Smooth muscle cell (in vitro differentiated cells): ENCODE measurements around the gene AURKA. TPM values are rescaled to one million over a fixed set of nuclear protein-coding genes. Genes with fewer than 3 reads are reported as not detected.

Source experiments
- DNase-seq: peaks from one replicate; lab custom pipeline; 2025; ENCODE audit not compliant: unreplicated experiment; lab: John Stamatoyannopoulos, UW
- H2AFZ ChIP-seq: fragments of 200-600 bp; sonication (generic); 2 replicates; pipeline ENCODE4 v1.6.0; 2016; ENCODE audit warnings: antibody characterized with exemption, low read depth, mild to moderate bottlenecking
- H3F3A ChIP-seq: fragments of 200-600 bp; sonication (generic); 2 replicates; pipeline ENCODE4 v1.6.0; 2017; ENCODE audit warnings: antibody characterized with exemption, low read depth
- H3K27ac ChIP-seq: fragments of 200-600 bp; sonication (generic); 2 replicates; pipeline ENCODE4 v1.5.1; 2016; ENCODE audit warnings: low read depth, mild to moderate bottlenecking
- H3K27me3 ChIP-seq: fragments of 200-600 bp; sonication (generic); 2 replicates; pipeline ENCODE4 v1.6.1; 2016; ENCODE audit warnings: low read depth, mild to moderate bottlenecking
- H3K36me3 ChIP-seq: fragments of 200-600 bp; sonication (generic); 2 replicates; pipeline ENCODE4 v1.5.1; 2016; ENCODE audit warnings: low read depth
- H3K4me1 ChIP-seq: fragments of 200-600 bp; sonication (generic); 2 replicates; pipeline ENCODE4 v1.5.1; 2016; ENCODE audit warnings: low read depth
- H3K4me2 ChIP-seq: fragments of 200-600 bp; sonication (generic); 2 replicates; pipeline ENCODE4 v1.6.0; 2016; ENCODE audit warnings: mild to moderate bottlenecking
- H3K4me3 ChIP-seq: fragments of 200-600 bp; sonication (generic); 2 replicates; pipeline ENCODE4 v1.5.1; 2016; ENCODE audit warnings: mild to moderate bottlenecking
- H3K79me2 ChIP-seq: fragments of 200-600 bp; sonication (generic); 2 replicates; pipeline ENCODE4 v1.6.0; 2016; ENCODE audit warnings: low read depth, mild to moderate bottlenecking
- H3K9ac ChIP-seq: fragments of 200-600 bp; sonication (generic); 2 replicates; pipeline ENCODE4 v1.6.0; 2016; ENCODE audit warnings: low read depth
- H3K9me3 ChIP-seq: fragments of 200-600 bp; sonication (generic); replicated peaks from 2 replicates; pipeline ENCODE4 v1.5.1; 2016; ENCODE audit warnings: low read depth
- H4K20me1 ChIP-seq: fragments of 200-600 bp; sonication (generic); 2 replicates; pipeline ENCODE4 v1.6.0; 2016; ENCODE audit warnings: low read depth
- WGBS: methylation state at CpG from one replicate; pipeline ENCODE4 v1.1.7; 2016; ENCODE audit warnings: low lambda C conversion rate; 5-methylcytosine and 5-hydroxymethylcytosine counted together
- polyA plus RNA-seq: library from polyadenylated mRNA; unstranded; fragments of >200 nt; fragmentation: Nextera tagmentation; extraction: Ambion mirVana; gene quantifications from 2 replicates; pipeline ENCODE4 v1.2.1, GENCODE V29; 2016
- total RNA-seq: library from RNA; depleted of rRNA; stranded (reverse); fragments of >200 nt; gene quantifications from 2 replicates; pipeline ENCODE4 v1.2.3, GENCODE V29; 2014
- TF ChIP-seq, protein P1 (sequence below): fragments of 200-600 bp; sonication (generic); IDR thresholded peaks from 2 replicates; pipeline ENCODE4 v1.5.1; 2017; ENCODE audit warnings: borderline replicate concordance, mild to moderate bottlenecking, antibody characterized with exemption; ENCODE audit not compliant: insufficient read depth, poor library complexity, severe bottlenecking

Gene AURKA
- total and polyA plus RNA-seq, 2 experiments from 2014 or later, result 12.7 to 13.9 TPM

- Histone ChIP-seq H3K4me1 (no peaks in the 10 kb centered on the region), H3K27me3 (no peaks in the 10 kb centered on the region), H3K4me3 (no peak overlapping the region), H3K9me3 (no peaks in the 10 kb centered on the region), H3K4me2 (no peak overlapping the region), H3K27ac (no peak overlapping the region), H2AFZ (no peak overlapping the region), H4K20me1 (no peaks in the 10 kb centered on the region), H3K9ac (no peak overlapping the region), H3K79me2 (no peaks in the 10 kb centered on the region), H3F3A (peaks cover 7% of the 10 kb centered on the region), H3K36me3 (no peaks in the 10 kb centered on the region)
- no peak for DNase-seq
- WGBS, result 95% methylated on average over 4 of the region's 4 CpGs
- TF ChIP-seq, protein P1, sequence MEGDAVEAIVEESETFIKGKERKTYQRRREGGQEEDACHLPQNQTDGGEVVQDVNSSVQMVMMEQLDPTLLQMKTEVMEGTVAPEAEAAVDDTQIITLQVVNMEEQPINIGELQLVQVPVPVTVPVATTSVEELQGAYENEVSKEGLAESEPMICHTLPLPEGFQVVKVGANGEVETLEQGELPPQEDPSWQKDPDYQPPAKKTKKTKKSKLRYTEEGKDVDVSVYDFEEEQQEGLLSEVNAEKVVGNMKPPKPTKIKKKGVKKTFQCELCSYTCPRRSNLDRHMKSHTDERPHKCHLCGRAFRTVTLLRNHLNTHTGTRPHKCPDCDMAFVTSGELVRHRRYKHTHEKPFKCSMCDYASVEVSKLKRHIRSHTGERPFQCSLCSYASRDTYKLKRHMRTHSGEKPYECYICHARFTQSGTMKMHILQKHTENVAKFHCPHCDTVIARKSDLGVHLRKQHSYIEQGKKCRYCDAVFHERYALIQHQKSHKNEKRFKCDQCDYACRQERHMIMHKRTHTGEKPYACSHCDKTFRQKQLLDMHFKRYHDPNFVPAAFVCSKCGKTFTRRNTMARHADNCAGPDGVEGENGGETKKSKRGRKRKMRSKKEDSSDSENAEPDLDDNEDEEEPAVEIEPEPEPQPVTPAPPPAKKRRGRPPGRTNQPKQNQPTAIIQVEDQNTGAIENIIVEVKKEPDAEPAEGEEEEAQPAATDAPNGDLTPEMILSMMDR, result no peak
Measured at GRCh38 chr20:56417911-56418310, 25.9 kb upstream of the AURKA start.

GRCh38 chr20:56417402-56417801 is 25.4 kb upstream of the AURKA start:
- TF ChIP-seq, protein P1, result no peak
- H3K27ac ChIP-seq, result no peak overlapping the region
- no peak overlapping the region for H3K4me2 ChIP-seq
- no peak for DNase-seq
- H3K9me3 ChIP-seq, result no peaks in the 10 kb centered on the region
- H4K20me1 ChIP-seq, result no peaks in the 10 kb centered on the region
- H3F3A ChIP-seq, result peaks cover 7% of the 10 kb centered on the region
- H3K4me1 ChIP-seq, result no peaks in the 10 kb centered on the region
- no peak overlapping the region for H3K4me3 ChIP-seq
- 94% methylated on average over 7 of the region's 7 CpGs for WGBS
- H2AFZ ChIP-seq, result no peak overlapping the region
- no peaks in the 10 kb centered on the region for H3K79me2 ChIP-seq
- no peaks in the 10 kb centered on the region for H3K27me3 ChIP-seq
- no peak overlapping the region for H3K9ac ChIP-seq
- no peaks in the 10 kb centered on the region for H3K36me3 ChIP-seq

DNA sequence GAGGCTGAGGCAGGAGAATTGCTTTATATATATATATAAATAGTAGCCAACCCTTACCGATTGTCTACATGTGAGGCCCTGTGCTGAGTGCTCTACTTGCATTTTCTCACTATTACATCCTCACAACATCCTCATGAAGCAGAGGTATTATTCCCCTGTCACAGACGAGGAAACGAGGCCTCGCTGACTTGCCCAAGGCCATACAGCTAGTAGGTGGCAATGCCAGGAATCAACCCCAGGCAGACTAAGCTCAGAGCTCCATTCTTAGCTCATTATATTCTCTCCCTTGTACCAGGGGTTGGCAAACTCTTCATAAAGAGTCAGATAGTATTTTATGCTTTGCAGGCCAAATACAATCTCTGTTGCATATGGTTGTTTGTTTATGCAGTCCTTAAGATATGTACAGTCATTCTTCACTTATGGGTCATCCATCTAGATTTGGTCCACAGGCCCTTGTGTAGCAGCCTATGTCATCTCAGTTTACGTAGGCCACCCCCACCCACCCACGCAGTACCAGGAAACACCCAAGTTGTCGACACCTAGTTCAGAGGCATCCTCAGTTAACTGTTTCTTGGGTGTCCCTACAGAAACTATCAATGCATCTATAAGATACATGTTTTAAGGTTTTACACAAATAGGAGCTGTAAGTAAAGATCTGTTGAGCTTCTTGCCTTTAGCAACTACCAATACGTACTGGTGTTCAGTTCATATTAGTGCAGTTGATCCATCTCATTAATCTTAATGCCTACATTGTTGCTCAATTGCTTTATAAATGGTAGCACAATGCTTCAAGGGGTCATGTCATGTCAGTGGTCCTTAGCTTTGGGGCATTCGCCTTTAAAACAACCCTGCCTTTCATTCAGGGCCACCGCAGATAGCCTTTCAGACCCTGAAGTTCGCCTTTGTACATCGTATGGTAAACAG is 23.1 kb upstream of the AURKA start:
- Histone ChIP-seq H3K36me3 (no peaks in the 10 kb centered on the region), H3K4me1 (no peaks in the 10 kb centered on the region), H3K27me3 (no peaks in the 10 kb centered on the region), H4K20me1 (no peaks in the 10 kb centered on the region), H3K9me3 (no peaks in the 10 kb centered on the region), H3K4me3 (no peak overlapping the region), H3F3A (no peaks in the 10 kb centered on the region), H2AFZ (no peak overlapping the region), H3K79me2 (no peaks in the 10 kb centered on the region), H3K4me2 (peak overlapping the region; percentile 64), H3K27ac (peak overlapping the region; percentile 53), H3K9ac (no peak overlapping the region)
- TF ChIP-seq, protein P1, result no peak
- WGBS, result 70% methylated on average over 12 of the region's 12 CpGs
- no peak for DNase-seq
